NB4 (cell line): Measurements from ENCODE around the gene P2RX5.

ENCODE experiments used
- POLR2A ChIP-seq: IDR thresholded peaks from 2 replicates; pipeline ENCODE4 v1.6.1; 2011; ENCODE audit warnings: mild to moderate bottlenecking; ENCODE audit not compliant: insufficient read length; ENCODE audit errors: extremely low read depth
- TF ChIP-seq, protein P1 (sequence below): IDR thresholded peaks from one replicate; pipeline ENCODE4 v1.5.1; 2012; ENCODE audit warnings: low read depth, low read length
- TF ChIP-seq, protein P2 (sequence below): IDR thresholded peaks from 2 replicates; pipeline ENCODE4 v1.6.1; 2011; ENCODE audit warnings: low read depth, low read length

DNA sequence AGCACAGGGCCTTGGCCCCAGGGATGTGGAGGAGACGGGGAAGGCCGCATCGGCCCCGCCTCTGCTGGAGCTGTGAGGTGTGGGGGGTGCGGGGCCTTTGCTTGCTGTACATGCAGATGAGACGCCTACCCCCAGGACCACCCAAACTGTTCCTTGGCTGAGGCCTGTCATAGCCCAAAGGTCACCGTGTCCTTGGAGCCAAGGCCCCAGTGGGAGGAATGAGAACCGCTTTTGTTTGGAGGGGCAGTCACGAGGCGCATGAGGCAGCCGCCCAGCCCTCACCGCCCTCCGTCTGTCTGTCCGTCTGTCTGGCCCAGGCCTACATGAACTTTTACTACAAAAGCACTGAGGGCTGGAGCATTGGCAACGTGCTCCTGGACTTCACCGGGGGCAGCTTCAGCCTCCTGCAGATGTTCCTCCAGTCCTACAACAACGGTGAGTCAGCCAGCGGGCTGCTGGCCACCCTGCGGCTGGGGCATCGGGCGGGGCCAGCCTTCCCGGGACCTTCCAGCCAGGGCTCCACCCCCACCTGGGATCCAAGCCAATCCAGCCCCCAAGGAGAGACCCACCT is 36.3 kb downstream of the P2RX5 start:
- TF ChIP-seq POLR2A = no peak
- TF ChIP-seq, protein P1, sequence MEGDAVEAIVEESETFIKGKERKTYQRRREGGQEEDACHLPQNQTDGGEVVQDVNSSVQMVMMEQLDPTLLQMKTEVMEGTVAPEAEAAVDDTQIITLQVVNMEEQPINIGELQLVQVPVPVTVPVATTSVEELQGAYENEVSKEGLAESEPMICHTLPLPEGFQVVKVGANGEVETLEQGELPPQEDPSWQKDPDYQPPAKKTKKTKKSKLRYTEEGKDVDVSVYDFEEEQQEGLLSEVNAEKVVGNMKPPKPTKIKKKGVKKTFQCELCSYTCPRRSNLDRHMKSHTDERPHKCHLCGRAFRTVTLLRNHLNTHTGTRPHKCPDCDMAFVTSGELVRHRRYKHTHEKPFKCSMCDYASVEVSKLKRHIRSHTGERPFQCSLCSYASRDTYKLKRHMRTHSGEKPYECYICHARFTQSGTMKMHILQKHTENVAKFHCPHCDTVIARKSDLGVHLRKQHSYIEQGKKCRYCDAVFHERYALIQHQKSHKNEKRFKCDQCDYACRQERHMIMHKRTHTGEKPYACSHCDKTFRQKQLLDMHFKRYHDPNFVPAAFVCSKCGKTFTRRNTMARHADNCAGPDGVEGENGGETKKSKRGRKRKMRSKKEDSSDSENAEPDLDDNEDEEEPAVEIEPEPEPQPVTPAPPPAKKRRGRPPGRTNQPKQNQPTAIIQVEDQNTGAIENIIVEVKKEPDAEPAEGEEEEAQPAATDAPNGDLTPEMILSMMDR = no peak
- TF ChIP-seq, protein P2, sequence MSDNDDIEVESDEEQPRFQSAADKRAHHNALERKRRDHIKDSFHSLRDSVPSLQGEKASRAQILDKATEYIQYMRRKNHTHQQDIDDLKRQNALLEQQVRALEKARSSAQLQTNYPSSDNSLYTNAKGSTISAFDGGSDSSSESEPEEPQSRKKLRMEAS = no peak
